NOMO-1 (cell line): ENCODE measurements around the gene ATP9A.
"Not testable (repeated sequence)": the region's sequence is repeated elsewhere in the genome, so short reads cannot be mapped to it uniquely, and the experiment has no call there.

Experiments used
- DNase-seq, 2 experiments: peaks; one replicate each; lab custom pipeline; 2025; ENCODE audit not compliant: unreplicated experiment in 2 of 2; lab: John Stamatoyannopoulos, UW

ATP9A gene

GRCh38 chr20:51797357-51798025 is 29.3 kb upstream of the ATP9A start:
- no peak for DNase-seq

- DNase-seq = no peak
These were observed 28.1 kb upstream of the ATP9A start for GRCh38 chr20:51796340-51796739.

DNA sequence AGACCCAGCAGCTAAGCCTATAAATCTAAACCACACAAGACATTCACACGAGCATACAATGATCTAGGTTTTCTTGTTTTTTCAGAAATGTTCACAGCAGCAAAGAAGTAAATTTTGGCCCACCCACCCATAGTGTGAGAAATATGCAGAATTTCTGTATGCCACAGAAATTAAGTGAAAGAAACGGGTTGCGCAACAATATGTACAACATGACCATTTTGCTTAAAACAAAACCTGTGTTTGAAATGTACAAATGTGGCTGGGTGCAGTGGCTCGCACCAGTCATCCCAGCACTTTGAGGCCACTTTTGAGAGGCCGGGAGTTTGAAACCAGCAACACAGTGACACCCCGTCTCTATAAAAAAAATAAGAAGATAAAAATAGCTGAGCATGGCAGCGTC is 24.8 kb upstream of the ATP9A start:
- DNase-seq = no peak

DNA sequence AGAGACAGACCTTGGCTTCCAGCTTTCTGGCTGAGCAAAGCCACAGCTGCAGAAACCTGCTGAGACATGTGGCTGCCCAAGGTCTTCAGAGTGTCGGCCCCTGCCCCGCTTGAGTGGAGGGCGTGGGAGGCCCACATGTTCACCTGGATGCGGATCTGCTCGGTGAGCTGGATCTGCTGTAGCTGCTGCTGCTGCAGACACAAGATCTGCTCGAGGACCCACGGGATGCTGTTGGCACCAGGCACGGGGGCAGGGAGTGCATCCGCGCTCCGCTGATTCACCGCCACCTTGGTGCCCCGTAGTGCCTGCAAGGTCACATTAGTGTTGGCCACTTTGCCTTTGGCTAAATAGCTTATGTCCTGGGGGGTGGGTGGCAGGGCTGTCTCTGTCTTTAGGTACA is 23.4 kb upstream of the ATP9A start:
- DNase-seq = no peak

GRCh38 chr20:51790256-51790655 is 22.1 kb upstream of the ATP9A start:
- DNase-seq = no peak

DNA sequence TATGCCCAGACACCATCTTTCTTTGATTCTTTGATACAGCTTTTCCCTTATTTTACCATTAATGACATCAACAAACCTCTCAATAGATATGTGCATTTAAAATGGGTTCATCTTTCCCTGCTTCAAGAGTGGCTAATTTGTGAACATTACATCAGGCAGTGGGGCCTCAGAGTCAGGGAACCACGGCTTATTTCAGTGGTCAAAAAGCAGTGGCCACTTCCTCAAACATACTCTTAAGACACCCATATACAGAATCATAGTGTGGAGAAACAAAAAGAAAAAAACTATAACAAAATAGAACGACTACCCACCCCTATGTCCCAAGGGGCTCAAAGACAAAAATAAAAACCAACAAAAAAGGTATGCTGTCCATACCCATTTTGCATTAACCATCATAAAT is 21.2 kb upstream of the ATP9A start:
- peak; percentile 15 to 51 for DNase-seq

GRCh38 chr20:51788822-51789221 is 20.6 kb upstream of the ATP9A start:
- DNase-seq = no peak

DNA sequence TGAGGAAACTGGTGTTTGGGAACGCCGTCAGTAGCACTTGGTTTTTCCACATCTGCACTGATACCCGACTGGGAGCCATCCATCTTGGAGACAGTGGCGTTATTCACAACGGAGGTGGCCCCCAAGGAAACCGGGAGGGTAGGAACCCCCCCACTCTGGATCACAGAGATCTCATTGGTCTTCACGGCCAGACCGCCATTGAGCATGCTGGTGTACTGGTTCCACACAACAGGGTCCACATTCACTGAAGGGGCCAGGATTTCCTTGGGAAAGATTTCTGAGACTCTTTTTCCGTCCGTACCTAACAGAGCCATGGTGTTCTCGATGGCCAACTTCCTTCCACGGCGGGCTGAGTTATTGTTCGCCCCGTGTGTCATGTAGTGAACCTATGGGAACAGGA is 16.1 kb upstream of the ATP9A start:
- no peak for DNase-seq

DNA sequence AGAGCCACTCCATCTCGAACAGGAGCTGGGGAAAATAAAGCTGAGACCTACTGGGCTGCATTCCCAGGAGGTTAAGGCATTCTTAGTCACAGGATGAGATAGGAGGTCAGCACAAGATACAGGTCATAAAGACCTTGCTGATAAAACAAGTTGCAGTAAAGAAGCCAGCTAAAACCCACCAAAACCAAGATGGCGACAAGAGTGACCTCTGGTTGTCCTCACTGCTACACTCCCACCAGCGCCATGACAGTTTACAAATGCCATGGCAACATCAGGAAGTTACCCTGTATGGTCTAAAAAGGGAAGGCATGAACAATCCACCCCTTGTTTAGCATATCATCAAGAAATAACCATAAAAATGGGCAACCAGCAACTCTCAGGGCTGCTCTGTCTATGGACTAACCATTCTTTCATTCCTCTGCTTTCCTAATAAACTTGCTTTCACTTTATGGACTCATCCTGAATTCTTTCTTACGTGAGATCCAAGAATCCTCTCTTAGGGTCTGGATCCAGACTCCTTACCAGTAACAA is 10.1 kb upstream of the ATP9A start:
- DNase-seq = not testable (repeated sequence)

GRCh38 chr20:51775241-51775640 is 7.1 kb upstream of the ATP9A start:
- DNase-seq = no peak

GRCh38 chr20:51772236-51772635 is 4.0 kb upstream of the ATP9A start:
- no peak for DNase-seq

DNA sequence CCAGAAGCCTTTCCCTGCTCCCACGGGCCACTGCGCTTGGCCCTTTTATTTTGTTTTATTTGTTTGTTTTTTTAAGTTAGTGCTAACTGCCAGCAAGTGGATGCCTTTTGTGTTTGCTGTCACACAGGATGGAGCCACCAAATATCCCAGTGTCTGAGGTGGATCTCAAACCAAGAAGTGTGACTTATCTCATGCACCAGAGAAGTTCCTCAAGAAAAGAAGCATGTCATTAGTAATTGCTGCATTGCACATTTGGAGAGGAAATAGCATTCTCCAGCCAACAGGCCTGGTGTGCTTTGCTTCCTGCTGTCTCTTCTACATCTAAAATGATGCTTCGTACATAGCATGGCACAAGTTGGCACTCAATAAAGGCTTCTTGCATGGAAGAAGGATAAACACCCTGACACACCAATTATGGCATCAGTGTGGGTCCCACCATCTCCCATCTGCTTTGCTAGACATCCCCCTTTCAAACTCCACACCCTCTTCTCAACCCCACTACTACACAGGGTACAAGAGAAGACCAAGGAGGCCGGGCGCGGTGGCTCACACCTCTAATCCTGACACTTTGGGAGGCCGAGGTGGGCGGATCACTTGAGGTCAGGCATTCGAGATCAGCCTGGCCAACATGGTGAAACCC is 1.9 kb upstream of the ATP9A start:
- peak in 1 of 2 experiments; percentile 2 for DNase-seq

- no peak for DNase-seq
These were observed 748 bp upstream of the ATP9A start for GRCh38 chr20:51768759-51769517.

- peak in 1 of 2 experiments; percentile 22 for DNase-seq
These were observed 960 bp downstream of the ATP9A start for GRCh38 chr20:51766994-51767866.

GRCh38 chr20:51765381-51765780 is 2.8 kb downstream of the ATP9A start:
- DNase-seq = not testable (repeated sequence)

DNA sequence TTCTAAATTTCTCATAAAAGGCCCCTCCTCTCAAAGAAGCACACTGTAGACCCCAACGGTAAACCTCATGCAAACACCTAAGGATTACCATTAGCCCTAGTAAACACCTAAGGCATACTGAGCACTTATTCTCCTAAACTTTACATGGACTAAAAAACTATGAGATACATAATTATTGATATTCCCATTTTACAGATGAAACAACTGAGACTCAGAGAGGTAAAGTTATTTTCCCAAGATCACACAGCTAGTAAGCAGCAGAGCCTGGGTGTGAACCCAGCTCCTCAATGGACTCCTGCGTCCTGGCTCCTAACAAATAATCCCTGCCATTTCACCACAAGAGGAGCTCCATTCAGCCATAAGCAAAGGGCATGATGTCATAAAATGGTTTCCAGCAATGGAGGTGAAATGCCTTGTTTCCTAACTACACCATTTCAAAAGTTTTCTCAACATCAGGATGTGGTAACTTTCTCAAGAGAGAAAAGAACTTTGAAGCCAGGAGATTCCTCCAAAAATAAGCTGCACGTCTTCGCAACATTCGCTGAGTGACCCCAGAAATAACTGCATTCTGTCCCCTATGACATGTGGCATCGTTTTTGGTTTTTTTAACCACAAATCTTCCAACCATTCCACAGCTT is 4.1 kb downstream of the ATP9A start:
- peak; percentile 34 to 49 for DNase-seq

GRCh38 chr20:51760905-51761546 is 7.2 kb downstream of the ATP9A start:
- DNase-seq = no peak

DNA sequence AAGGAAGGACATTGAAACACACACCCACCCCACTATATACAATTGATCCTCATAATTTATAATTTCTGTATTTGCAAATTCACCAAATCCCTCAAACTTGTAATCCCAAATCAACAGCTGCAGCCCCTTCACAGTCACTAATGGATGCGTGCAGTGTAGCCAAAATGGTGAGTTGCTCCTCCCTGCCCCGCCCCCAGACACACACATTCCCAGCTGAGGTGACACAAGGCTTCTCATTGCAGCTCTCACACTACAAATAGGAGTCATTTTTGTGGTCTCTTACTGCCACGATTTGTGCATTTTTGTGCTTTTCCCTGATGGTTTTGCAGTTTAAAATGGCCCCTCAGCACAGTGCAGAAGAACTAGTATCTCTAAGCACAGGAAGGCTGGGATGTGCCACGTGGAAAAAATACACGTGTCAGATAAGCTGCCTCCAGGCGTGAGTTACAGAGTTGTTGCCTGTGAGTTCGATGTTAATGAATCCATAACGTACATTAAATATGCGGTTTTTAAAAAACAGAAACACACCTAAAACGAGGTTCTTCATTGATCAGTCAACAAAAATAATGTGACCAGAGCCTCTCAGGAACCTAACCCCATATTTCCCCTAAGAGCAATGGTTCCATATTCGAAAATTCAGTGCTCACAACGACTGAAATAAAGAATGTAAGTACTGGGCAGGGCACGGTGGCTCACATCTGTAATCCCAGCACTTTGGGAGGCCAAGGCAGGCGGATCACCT is 8.2 kb downstream of the ATP9A start:
- no peak for DNase-seq

- no peak for DNase-seq
These were observed 9.1 kb downstream of the ATP9A start for GRCh38 chr20:51758978-51759544.
